GM18517 (cell line): ENCODE measurements around the gene SRSF4.
"Not testable (repeated sequence)": the region's sequence is repeated elsewhere in the genome, so short reads cannot be mapped to it uniquely, and the experiment has no call there.

Experiments
- ATAC-seq: cut with Tn5 transposase; IDR thresholded peaks from one replicate; pipeline ENCODE4 v1.9.1; 2021; ENCODE audit warnings: mild to moderate bottlenecking, moderate library complexity; ENCODE audit not compliant: unreplicated experiment

SRSF4 gene

DNA sequence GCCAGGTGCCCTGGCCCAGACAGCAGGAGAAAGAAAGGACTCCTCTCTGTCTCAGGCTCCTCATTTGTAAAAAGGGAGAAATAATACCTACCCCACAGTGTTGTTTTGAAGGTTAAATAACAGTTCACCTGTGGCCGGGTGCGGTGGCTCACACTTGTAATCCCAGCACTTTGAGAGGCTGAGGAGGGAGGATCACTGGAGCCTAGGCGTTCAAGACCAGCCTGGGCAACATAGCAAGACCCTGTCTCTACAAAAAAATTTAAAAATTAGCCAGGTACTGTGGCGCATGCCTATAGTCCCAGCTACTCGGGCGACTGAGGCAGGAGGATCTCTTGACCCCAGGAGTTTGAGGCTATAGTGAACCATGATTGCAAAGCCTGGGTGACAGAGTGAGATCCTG, 55.5 kb downstream of the SRSF4 start:
- no peak for ATAC-seq

DNA sequence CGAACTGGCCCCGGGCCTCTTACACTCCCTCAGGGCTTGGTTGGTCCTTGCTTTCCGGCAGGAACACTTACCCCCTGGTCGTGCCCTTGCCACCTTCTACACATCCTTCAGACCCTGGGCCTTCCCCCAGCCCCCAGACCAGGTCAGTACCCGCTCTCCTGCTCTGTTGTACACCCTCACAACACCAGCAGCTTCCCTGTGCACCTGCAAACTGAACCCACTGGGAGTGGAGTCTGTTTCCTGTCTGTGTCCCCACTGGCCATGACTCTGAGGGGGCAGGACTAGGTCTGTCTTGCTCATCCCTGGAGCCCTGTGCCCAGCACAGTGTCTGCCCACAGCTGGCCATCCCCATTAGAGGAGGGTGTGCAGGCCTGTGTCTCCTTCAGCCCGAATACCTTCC, 55.9 kb downstream of the SRSF4 start:
- no peak for ATAC-seq

DNA sequence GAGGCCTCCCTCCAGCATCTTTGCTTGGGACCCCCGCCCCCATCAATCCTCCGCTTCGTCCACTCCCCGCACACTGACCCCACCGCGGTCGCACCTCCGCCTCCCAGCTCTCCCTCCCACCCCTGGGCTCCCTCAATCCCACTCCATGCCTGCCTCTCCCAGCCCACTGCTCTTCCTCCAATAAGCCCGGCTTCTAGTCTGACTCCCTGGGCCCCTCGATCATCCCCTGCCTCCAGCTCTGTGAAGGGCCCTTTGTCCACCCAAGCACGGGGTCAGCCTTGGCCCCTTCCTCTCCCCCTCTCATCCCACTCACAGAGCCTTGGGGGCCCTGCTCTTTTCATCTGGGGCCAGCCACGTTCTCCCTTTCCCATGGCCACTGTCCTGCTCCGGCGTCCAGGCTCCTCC, 56.5 kb downstream of the SRSF4 start:
- no peak for ATAC-seq

DNA sequence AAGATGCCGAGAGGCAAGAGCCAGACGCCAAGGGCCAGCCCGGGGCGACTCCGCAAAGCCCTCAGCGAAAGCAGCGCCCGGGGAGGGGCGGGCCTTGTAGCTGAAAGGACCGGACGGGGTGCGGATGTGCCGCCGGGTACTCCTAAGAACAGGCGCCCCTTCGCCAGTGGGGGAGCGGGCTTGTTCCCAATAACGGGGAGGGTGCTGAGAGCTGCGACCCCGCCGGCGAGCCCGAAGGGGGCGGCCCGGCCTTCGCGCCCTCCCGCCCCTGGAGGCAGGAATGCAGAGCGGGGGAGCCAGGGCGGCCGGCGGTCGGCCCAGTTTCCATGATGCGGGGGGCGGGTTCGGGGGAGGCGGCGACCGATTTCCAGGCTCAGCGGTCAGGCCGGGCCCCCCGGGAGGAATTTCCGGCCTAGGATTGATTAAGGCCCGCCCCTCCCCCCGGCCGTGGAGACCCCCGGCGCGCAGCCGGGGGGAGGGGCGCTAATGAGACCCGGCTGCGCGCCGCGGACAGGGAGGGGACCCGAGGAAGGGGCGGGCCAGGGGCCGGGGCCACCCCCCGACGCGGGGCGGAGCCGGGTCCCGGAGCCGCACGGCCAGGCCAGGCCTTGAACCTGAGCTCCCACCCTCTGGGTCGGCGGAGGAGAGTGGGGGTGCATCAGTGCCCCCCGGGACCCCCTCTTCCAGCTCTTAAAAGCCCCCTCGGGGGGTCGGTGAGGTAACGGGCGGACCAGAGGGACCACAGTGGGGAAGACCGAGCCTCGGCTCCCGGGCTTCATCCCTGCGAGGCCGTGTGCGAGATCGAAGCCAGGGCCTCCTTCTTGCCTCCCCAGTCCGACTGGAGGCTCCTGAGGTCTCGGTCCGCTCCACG, 57.1 kb downstream of the SRSF4 start:
- no peak for ATAC-seq

DNA sequence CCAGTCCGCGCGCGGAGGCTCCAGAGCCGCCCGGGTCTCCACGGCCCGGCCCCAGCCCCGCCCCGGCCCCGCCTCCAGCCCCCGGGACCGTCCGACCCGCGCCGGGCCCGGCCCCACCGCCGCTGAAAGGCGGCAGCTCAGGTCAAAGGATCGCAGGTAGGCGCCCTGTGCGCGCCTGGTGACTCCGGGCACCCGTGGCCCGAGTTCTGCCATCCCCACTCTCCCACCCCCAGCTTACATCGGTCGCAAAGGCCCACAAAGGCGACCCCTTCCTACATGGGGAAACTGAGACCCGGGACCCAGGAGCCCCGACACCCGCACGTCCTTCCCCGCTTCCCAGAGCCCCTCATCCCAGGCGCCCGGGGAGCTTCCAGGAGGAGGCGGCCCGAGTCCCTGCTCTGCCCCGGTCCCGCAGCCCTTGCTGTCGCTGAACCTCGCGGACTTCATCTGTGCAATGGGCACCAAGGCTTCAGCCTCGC, 57.8 kb downstream of the SRSF4 start, which contains the start of gene TMEM200B:
Gene TMEM200B, minus strand, starts transcription at position 17 of the 479 bp plus-strand sequence. CDS start 2,075 bp downstream, outside the sequence.
- ATAC-seq, result no peak

DNA sequence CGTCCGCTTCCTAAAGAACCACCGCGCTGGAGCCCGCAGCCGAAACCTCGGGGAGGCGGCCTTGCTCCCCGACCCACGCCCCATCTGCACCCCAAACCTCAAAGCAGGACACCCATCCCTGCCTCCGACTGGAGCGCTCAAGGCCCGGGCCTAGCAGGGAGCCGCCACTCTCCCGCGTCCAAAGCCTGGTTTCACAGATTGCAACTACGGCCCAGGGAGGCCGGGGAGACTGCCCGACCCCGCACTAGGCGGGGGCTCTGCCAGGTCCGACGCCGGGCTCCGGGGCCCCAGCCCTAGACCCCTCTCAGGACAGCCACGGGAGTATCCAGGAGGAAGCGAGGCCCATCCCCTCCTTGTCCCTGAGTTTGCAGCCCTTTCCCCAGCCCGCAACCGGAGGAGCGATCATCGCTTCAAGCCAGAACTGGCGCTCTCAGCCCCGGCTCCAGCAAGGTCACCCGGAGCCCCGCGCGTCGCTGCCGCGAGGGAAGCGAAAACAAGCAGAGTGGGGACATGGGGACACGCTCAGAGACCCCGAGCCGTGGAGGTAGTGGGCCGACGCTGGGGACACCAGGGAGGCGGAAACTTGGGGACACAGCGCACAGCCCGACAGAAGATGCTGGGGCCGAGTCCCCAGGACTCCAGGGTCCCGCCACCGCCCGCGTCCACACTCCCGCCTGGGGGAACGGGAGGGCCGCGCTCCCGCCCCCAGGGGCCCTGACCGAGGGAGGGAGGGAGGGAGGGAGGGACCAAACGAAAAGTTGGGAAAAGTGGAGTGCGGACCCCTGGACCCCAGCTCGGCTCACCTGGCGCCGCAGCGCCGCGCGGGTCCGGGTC, 58.4 kb downstream of the SRSF4 start:
- ATAC-seq, result no peak

DNA sequence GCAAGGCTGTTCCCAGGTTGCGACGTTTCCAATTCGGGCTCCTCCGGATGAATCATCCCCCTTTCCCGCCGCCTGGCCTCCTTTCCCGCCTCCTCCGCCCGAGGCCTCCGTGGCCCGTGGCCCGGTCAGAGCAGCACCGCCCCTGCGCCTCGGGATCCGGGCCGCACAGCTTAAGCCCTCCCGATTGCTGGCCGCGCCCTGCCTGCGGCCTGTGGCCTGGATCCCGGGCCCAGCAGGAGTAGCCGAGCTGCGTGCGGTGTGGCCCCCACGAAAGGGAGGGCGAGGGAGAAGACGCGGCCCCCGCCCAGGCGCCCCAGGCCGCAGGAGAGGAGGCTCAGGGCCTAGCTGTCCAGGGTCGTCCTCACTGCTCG, 59.0 kb downstream of the SRSF4 start:
- no peak for ATAC-seq

DNA sequence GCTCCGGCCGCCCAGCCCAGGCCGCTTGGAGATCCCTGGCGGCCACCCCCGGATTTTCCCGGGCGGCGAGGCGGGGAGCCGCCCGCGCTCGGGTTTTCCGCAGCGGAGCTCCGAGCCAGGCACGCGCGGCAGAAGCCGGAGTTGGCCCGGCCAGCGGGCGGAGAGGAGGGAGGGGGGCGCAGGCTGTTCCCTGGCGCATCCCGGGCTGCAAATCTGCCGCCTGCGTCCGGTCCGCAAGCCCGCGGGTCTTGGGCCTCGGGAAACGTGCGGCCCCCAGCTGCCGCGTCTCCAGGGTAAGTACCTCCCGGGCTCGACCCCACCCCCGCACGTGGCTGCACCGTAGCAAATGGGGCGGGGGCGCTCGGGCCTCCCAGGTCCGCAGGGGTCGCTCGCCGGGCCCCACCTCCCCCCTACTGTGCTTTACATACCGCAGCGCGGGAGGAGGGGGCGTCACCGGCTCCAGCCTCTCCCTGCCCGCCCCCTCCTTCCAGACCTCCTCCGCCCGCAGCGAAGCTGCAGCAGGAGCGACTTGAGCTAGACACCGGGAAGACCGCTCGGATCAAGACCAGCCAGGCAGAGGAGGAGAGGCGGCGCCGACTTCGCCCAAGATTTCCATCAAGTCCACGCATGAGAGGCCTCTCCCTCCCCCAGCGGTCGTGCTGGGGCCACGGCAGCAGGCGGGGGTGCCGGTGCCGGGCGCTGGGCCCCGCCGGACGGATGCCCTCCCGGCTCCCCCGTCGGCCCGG, 59.6 kb downstream of the SRSF4 start:
- ATAC-seq, result no peak

DNA sequence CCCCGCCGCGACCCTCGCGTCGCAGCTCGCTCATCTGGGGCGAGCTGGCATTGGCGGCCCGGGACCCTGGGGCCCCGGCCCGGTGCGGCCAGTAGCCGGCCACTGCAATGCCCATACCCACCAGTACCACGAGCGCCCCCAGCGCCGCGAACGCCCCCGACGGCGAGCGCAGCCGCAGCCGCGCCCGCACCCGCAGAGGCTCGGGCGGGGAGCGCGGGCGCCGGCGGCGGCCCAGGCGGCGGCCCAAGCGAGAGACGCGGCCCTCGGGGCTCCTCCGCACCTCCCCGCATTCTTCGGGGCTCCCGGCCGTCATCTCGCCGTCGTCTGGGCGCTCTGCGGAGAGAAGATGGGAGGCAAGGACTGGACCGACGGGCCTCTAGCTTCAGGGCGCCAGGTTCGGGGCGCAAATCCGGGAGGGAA, 60.2 kb downstream of the SRSF4 start:
- ATAC-seq, result no peak

DNA sequence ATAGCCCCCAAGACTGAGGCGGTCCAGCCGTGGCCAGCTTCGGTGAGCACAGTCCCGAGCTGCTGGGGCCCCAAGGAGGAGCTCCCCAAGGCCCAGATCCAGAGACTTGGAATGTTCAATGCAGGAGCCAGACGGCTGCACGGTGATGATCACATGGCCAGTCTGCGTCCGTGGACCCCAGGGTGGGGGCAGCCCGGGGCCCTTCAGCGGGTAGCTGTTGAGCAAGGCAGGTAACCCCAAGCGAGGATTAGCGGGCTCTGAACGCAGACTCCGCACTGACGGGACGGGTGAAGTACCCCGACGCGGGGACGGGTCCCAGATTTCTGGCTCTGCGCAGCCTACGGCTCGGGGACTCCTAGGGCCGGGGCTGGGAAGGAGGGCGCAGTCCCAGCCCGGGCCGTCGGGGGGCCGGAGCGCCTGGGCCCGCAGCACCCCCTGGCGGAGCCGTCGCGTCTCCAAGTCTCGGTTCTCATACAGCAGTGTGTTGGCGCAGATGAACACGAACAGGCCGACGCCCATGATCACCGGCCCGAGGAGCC, 60.7 kb downstream of the SRSF4 start:
- ATAC-seq, result no peak

DNA sequence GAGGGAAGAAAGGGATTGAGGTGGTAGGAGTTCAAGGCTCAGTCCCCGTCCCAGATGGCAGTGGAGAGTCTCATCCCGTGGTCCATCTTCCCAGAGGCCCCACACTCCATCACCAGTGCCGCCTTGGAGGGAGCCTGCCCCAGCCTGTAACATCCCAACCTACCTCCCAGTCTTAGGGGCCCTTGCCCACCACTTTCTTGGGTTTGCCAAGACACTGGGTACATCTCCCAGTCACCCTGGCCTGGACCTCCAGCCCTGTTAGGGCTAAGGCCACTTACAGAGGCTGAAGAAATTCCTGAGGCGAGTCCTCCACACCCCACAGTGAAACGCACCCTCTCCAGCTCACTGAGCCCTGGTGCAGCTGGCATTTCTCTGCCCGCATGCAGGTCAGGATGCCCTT, 61.3 kb downstream of the SRSF4 start:
- no peak for ATAC-seq

DNA sequence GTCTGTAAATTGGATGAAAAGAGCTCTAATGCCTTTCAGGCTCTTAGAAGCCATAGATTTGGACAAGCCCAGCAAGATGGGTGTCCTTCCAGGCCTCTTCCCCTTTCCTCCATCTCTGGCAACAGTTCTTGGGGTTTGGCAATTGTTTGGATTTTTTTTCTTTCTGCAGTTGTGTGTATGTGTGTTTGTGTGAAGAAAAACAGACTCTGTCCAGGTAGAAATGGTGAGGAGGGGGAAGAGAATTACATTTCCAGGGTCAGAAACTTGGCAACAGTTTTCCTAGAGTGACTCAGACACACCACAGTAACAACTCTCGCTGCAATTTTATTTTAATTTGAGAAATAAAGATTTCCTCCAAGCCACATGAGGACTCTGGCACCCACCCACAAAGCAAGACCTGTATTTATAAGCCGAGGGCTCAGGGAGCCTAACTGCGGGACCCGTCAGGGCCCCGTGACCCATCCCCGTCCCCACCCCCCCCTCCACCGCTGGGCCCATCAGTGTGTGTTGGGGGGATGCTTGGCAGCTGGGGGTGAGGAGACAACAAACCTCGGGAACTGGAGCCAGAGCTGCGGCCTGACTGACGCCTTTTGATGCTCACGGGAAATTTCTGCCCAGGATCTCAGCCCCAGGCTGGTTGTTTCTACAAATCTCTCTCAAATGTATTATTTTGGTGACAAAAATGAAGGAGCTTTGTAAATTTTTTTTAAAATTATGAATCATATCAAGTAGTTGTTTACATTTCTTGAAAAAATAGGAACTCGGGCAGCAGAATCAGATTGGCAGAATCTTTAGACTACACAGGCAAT, 62.4 kb downstream of the SRSF4 start:
- no peak for ATAC-seq

DNA sequence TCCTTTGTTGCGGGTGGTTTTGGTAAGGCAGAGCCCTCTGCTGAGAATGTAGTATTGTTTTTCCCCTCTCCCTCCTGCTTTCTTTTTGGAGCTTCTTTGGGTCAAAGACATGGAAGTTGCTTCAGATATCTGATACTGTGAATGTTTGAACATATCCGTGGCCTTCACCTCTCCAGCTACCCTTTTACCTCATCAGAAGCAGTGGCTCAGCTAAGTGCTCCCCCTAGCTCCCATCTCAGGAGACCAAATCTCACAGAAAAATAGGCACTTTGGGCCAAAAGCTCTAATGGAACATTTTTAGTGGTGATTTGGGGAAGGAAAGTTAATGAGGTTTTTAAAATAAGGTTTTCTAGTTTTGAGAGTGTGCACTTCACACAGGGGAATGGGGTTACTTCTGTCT, 64.3 kb downstream of the SRSF4 start:
- no peak for ATAC-seq

DNA sequence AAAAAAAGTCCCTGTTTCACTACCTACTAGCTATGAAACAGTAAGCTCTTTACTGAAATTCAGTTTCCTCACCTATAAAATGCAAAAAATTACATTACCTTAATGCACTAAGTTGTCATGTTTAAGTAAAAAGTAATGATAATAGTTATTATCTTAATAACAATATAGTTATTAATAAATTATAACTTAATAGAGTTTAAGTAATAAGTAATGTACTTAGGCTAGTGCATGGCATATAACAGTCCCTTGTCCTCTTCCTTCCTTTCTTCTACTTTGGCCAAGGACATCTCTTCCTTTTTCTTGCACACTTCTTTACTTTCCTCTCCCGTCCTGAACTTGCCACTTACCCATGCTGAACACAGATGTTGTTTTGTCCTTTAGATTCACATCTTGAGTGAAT, 67.0 kb downstream of the SRSF4 start:
- no peak for ATAC-seq

DNA sequence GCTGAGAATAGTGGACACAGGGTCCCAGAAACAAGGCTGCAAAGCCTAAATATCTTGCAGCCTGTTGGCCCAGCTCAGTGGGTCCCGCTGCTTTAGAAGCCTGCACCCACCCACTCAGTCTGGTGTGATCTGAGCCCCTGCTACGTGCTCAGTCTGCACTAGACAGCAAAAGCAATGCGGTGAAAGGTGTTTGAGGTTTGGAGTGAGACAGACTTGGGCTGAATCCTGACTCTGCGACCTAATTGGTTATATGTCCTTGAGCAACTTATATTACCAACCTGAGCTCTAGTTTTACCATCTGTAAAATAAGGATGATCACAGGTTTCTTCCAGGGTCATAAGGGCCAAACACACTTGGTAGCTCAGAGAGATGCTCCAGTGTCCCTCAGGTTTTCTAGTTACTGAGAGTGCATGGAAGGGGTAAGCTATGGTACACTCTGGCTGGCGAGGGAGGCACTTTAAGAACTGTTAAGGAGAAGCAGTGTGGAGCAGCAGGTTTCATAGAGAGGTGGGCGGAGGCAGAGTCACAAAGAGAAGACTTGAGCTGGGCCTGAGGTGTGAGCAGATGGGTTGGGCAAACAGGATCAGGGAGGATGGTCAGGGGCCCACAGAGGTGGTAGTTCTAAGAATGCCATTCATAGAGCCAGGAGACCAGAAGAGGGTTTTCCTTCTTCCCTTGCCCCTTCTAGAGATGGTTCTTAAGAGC, 68.1 kb downstream of the SRSF4 start:
- ATAC-seq, result no peak

DNA sequence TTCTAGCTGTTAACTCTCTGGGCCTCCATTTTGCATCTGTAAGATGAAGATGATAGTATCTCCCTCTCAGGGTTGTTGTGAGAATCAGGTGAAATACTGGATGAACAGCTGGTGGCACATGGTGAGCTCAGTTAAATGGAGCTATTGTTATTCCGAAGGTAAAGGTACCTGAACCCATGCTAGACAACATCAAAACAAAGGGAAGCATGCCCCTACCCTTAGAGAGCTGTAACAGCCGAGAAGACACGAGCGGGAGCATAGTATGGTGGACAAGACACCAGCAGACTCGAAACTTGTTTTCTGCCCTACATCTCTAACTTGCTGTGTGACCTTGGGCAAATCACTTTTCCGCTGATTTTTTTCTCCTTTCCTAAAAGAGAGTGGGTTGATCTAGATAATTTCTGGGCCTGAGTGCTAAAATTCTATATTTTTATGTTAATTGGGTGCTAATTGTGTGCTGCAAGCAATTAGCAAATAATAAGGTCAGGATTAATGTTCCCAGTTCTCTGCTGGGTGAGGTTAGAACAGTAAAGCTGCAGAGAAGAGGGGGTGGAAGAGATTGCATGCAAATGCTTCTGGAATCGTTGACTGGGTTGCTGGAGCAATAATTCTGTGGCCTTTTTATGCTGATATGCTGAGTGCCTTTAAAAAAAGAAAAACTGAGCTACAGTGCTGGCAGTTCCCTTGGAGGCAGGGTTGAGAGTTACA, 68.8 kb downstream of the SRSF4 start:
- ATAC-seq, result no peak

DNA sequence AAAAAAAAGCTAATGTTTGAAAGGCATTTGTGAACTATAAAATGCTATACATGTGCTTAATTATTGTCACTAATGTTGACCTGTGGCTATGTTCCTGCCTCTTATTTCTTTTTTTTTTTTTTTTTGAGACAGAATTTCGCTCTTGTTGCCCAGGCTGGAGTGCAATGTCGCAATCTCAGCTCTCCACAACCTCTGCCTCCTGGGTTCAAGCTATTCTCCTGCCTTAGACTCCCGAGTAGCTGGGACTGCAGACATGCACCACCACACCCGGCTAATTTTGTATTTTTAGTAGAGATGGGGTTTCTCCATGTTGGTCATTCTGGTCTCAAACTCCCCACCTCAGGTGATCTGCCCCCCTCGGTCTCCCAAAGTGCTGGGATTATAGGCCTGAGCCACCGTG, 73.7 kb downstream of the SRSF4 start:
- ATAC-seq, result not testable (repeated sequence)

DNA sequence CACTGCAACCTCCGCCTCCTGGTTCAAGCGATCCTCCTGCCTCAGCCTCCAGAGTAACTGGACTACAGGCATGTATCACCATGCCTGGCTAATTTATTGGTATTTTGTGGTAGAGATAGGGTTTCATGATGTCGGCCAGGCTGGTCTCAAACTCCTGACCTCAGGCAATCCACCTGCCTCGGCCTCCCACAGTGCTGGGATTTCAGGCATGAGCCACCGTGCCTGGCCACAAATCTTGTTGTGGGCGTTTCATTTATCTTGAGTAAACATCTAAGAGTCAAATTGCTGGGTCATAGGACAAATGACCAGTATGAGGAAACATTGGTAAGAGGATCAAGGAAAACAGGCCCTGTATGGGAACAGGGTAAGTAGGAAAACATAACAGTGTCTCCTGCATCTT, 75.9 kb downstream of the SRSF4 start:
- ATAC-seq, result no peak

DNA sequence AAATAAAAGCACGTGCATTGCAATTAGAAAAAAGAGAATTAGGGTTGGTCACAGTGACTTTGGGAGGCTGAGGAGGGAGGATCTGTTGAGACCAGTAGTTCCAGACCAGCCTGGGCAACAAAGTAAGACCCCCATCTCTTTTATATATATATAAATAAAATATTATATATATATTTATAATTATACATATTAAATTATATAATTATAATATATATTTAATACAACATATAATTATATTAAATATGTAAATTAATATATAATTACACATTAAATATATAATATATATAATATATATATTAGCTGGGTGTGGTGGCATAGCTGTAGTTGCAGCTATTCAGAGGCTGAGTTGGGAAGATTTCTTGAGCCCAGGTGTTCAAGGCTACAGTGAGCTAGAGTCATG, 81.2 kb downstream of the SRSF4 start:
- no peak for ATAC-seq
